HG02759 (cell line): ENCODE measurements around the gene GLRX.

ENCODE experiments used
- ATAC-seq: cut with Tn5 transposase; IDR thresholded peaks from one replicate; pipeline ENCODE4 v1.9.1; 2021; ENCODE audit warnings: mild to moderate bottlenecking, moderate library complexity; ENCODE audit not compliant: unreplicated experiment

Gene GLRX, protein sequence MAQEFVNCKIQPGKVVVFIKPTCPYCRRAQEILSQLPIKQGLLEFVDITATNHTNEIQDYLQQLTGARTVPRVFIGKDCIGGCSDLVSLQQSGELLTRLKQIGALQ

DNA sequence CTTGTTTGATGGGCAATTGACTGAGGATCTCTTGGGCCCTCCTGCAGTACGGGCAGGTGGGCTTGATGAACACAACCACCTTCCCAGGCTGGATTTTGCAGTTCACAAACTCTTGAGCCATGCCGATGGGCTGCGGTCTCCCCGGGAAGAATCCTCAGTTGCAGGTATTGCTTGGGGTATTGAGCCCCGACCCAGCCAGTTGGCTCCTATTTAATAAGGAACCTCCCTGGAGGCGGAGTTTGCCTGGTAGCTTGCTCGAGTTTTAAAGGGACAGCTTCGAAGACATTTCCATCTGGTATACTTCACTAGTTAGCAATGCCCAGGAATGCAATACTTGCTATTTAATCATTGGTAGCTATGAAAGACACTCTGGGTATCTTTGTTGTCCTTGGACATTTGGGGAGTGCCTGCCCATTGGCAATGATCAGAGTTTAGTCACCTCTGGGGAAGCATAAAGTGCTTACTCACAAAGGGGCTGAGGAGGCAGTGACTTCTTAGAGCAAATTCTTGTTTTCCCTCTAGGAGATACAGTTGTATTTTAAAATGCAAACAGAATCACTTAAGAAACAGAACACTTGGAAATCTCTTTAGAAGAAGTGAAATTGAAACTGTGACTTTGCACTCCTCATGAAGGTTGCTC is at the start of gene GLRX:
Gene GLRX (minus strand): TSS at position 185 of the 640 bp plus-strand sequence. CDS start 64 bp downstream, at position 121.
- ATAC-seq, result peak; percentile 43

DNA sequence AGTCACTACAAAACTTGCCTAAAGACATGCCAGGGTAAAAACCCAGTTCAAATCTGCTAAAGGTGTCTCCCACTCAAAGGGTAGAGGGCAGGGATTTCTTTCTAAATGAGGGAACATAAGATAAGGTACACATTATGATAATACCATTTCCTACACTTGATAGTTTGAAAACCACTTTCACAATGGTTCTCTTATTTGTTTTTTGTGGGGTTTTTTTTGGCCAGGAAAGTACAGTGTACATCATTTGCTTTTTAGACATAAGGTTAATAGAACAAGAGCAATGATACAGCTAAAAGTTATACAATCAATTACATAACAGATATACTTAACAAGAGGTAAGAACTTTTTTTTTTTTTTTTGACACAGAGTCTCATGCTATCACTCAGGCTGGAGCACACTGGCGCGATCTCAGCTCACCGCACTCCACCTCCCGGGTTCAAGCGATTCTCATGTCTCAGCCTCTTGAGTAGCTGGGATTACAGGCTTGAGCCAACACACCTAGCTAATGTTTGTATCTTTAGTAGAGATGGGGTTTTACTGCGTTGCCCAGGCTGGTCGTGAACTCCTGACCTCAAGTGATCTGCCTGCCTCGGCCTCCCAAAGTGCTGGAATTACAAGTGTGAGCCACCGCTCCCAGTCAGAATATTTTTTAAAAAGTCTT is 48.8 kb upstream of the GLRX start:
- ATAC-seq, result no peak

DNA sequence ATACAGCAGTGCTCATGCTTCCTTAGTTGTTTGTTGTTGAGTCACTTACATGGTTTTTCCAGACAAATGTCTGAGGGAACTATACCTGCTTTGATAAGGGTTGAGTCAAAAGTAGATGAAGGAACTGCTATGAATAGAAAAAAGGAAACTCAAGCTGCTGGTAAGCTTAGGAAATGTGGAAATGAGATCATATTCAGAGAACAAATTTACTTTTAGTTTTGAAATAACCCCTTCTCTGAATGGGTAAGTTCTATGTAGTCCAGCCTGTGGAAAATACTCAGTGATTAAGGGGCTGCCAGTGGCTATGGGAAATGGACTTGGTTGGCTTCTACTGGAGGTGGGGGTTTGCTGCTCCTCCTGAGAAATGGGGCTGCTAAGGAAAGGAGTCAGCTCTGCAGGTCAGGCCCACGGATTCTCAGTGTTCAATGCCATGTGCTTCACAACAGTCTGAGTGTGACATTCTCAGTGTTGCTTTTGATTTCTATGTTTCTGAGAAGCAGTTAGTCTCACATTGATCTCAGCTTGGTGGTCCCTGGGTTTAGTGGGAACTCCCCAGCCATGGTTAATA is 47.7 kb upstream of the GLRX start:
- ATAC-seq, result peak; percentile 60

DNA sequence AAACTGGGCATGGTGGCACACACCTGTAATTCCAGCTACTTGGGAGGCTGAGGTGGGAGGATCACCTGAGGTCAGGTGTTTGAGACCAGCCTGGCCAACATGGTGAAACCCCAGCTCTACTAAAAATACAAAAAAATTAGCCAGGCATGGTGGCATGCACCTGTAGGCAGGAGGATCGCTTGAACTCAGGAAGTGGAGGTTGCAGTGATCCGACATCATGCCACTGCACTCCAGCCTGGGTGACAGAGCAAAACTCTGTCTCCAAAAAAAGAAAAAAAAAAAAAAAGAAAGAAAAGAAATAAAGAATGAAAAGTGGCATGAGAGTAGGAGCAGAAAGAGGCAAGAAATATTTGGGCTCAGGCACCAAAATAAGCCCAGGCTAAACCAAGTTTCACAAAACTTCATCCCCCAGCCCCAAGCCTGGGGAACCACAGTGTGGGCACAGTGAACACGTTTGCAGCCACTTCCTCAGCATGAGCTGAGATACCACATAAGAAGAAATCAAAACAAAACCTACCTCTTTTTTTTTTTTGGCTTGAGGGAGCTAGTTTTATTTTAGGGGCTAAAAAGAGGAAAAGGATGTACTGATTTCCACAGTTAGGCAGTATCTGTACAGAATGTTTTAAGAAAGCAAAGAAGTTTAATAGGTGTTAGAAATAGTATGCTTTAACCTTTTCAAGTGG is 46.8 kb upstream of the GLRX start:
- ATAC-seq, result peak; percentile 57

DNA sequence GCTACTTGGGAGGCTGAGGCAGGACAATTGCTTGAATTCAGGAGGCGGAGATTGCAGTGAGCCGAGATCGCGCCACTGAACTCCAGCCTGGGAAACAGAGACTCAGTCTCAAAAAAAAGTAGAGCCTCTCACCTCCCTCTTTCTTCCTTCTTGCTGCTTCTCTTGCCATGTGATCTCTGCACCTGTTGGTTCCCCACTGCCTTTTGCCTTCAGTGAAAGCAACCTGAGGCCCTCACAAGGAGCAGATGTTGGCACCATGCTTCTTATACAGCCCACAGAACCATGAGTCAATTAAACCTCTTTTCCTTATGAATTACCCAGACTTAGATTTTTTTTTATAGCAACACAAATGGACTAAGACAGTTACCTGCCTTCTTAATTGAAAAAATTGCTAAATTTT is 45.6 kb upstream of the GLRX start:
- no peak for ATAC-seq

DNA sequence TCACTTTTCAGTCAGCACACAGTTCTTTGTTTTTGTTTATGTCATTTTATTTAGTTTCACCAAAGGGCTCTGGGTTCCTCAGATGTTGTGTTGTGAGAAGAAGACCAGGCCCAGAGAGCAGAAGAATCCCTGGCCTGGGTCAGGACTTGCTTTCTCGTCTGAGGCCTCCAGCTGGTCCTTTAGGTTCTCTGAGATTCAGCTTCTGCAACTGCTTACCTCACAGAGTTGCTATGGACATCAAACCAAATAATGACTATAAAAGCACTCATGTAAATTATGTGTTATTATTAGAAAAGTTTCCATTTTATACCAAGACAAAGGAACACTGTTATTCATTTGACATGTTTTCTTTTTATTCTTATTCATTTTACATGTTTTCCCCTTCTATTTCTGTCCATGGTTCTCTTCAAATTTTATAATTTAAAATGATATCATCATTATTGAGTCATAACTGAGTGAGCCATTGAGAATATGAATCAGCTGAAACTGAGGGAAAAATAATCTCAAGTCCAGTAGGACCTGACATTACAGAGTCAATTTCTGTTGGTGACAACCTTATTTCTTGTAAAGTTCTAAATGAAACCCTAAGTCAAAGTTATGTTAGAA is 44.0 kb upstream of the GLRX start:
- no peak for ATAC-seq

DNA sequence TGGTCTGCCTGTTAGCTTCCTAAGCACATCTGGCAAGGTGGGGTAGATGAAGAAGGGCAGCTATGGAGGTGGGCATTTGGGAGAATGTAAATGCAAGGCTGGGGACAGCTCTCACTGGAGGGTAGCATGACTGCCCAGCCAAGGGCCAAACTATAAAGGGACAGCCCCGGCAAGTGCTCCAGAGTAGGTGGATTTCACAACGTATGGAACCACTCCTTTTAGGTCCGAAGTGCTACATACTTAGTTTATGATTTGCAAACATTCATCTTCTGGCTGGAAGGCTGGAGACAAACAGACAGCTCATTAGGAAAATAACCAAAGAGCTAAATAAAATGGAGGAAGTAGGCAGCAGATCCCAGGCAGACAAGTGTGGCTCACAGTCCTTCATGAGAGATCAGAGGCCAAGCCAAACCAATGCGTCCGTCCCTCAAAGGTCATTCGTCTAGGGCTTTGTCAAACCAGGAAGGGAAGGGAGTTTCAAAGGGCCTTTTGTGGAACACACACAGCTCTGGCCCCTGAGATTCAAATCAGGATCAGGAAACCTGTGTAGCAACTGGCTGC is 42.5 kb upstream of the GLRX start:
- ATAC-seq, result no peak

DNA sequence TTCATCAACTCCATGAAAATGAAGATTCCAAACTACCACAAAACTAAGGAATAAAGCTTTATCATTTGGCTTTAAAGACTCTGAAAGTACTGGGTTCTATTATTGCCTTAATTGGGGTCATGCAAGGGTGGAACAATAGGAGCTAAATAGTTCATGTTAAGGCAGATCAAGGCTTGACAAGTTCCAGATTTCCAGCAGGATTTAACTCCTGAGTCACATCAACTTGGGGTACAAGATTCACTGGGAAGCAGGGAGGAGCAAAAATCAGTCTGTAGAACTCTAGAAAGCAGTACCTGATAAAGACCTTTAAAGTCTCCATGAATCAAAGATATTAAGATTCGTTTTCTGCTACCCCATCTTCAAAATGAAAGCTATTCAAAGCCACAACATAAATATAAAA is 41.9 kb upstream of the GLRX start:
- ATAC-seq, result no peak

DNA sequence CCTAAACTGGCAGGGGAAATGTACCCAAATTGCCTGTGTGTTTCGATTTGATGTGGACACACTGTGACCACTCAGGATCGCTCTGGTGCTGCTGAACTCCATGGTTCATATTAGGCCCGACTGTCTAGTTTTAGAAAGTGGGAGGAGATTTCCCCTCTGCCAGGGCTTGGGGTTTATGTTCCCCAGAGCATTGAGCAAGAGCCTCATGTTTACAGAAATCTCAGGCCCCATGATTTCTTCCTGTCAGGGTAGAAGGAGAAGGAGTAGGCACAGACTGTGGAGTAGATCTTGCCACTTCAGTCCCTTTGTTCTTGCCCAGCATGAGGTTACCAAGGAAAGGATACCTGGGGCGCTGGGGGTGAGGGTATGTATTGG is 40.8 kb upstream of the GLRX start:
- ATAC-seq, result no peak

DNA sequence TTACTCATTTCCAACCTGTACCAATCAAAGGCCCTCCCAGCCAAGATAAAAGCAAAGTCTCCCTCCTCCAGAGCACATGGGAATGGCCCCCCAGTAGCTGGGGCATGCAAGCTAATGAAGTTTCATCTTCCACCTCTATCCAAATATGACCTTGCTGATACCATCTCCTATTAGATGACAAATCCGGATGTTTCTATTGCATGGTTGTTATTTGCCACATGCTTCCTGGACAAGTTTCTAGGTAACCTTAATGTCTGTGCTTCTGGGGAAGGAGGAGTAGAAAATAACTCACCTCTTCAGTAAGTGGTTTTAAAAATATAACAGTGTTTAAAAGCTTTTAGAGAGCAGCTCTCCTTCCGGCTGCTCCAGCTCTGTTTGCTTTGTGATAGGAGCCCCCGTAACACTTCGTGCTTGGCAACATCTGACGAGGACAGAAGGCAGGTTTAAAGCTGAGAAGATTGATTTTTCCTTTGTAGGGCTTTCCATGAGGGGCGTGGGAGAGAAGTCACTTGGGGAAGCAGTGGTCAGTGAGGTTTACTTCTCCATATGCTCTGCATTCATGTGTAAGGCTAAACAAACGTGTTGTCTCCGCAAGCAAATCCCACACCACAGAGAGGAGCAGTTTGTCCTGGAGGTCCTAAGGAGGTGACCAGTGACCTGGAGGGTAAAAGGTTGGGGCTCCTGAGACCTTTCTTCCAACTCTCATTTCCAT is 40.3 kb upstream of the GLRX start:
- no peak for ATAC-seq

DNA sequence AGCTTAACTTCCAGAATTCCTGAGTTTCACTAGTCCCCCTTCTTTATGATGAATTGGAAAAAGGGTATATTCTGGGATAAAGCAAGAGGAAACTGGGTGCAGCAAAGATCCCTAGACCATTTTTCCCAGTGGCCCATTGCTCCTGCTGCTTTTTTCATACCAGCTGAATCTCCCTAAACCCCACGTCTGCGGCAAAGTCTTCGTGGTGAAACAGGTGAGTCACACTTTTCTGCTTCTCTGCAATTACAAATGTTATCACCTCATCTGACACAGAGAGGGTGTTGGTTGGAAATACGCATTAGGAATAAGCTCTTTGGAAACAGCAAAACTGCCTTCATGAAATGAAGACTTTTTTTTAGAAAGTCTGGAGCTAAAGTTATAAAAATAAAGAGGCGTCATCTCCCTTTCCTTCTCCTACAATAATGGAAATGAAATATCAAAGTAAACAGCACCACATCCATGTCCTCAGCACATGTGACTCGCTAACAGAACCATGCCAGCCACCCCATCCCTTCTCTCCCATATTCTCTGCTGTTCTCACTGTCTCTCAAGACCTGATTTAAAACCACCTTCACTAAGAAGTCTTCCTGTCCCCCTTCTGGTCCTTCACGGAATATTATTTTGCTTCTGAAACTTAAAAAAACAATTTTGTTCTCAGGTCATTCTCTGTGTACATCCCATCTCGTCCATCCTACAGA is 39.5 kb upstream of the GLRX start:
- ATAC-seq, result no peak

DNA sequence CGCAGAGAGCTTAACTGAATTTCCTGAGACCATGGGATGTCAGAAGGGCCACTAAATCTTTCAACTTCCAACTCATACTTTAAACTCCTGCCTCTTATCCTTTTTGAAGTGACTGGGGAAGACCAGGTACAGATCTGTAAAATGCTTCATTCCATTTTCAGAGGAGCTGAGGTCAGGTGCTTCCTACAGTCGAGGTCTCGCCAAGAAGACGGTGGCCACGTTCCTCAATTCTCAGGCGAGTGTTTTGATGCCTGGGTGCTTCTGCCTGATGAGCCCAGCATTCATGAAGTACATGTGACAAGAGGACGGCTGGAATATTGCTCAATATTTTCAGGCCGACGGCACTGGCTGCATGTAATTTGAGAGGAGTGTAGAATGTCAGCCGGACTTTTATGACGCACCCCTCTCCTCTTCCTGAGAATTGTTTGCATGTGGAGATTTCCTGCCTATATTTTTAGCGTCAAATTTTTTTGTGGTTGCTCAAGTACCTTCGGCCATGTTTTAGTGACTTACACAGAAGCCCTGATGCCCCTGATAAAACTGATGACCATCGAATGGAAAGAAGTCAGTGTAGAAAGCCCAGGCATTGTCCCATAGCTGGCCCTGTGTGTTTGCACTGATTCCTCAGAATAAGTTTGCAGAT is 38.8 kb upstream of the GLRX start:
- no peak for ATAC-seq

DNA sequence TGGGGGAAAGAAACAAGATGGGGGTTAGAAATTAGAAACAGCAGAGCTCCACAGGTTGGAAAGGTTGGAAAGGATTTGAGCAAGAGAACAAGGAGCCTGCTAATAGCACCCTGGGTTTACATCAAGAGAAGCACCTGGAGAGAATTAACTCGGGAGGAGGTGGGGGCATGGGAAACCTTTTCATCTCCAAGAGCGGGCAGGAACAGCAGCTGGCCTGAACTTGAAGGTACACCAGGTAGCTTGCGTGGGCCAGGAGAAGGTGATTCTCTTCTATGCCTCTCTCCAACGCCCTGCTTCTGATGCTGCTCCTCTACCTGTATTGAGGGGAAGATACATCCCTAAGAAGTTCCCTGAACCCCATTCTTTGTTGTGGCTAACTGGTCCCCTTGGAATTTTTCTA is 37.1 kb upstream of the GLRX start:
- ATAC-seq, result no peak

DNA sequence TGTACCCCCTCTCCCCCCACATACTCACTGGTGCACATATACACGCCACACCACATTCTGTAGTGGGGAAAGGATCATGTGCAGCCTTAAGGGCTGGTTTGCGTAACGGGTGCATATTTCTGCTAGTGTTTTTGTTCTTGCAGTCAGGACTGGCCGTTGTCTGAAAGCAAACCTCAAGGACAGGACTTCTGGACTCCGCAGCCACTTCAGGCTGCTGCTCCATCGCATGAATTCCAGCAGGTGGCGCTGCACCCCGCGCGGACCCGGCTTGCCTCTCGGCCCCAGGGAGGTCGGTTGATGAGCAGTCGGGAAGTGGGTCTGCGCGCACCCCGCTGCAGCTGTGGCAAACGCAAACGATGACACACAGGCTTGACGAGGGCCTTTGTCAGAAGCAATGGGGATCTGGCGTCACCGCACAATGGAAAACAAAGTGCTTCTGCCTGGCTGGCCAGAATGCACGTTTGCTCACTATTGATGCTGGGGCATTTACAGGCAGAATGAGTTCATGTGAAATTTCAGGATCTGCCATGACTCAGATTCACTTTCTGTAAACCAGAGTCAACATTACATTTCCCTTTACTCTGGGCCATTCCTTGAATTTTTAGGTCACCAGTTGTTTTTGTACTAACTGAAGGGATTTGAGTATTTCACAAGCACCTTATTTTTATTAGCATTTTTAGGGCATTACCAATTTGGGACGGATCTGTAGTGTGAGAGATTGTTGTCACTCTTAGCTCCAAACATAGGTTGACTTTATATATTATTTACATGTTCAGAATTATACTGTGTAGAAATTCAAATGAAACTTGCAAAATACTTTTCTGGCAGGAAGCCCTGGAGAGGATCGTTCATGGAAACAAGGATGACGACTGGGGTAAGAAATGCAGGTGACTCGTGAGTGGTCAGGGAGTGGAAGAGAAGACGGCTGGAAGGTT is 36.4 kb upstream of the GLRX start:
- ATAC-seq, result peak; percentile 96

DNA sequence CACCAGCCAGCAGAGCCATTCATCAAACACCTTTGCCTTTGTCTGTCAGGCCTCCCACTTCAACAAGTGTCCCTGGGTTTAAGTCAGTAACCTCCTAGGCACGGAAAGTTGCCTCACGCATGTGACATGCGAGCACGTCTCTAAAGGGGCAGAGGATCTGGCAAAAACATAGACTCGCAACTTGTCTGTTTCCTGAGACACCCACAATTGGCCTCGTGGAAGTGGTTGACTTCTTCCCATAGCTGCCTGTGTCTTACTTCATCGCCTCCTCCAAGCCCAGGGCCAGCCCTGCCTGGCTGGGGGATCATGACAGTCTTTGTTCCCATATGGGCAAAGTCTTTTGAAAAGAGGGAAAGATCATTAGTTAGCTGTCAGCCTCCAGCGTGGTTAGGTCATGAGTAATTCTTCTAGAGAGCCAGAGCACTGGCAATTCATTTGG is 35.5 kb upstream of the GLRX start:
- ATAC-seq, result no peak

DNA sequence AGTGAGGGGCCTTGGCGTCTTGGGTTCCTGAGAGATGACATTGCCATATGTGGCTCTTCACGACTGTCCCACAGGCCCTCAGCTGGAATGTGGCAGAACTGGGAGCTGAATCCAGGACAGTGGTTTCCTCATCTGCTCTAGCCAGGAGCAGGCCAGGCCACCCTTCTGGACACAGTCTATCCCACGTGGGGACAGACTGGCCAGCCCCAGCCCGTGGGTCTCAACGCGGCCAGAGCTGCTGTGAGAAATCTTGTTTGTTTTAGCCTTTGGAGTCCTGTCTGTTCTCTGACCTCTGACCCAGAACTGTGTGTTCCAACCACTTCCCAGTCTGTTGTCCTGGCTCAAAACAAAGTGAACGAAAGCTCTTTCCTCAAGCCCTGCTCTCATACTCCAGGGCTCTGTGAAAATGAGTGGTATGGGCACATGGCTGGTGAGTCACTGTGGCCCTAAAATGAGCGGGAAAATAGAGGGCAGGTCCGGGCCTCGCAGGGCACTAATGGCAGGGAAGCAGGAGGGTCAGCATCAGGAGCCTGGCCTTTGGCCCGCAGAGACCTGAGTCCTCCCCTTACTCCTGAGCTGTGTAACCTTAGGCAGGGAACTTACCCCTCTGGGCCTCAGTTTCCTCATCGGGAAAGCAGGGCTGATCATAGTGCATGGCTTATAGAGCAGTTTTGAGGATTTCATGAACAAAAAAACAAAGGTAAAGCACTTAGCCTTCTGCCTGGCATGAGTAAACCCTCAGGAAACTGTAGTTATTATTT is 34.8 kb upstream of the GLRX start:
- no peak for ATAC-seq

DNA sequence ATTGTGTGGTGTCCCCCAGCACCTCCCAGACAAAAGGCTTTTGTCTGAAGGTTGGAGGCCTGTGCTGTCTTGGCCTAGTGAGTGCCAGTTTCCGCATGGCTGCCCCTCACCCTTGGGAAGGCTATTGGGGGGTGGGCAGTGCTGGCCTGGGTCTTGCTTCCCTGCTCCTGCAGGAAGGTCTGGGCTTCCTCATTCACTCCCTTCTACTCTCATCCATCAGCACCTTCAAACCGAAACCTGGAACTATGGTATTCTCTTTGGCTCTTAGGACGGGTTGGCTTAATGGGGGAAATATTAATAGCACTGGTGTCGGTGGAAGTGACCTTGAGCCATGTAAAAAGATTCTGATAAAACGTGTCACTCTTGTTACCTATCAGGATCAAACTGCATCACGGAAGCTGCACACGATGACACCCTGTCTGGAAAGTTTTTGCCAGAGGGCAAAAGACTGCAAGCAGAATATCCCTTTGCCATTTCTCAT is 34.0 kb upstream of the GLRX start:
- ATAC-seq, result no peak
